Right lobe of liver (tissue), 4 donors: ENCODE measurements around the gene MLST8.

Experiments used
- POLR2A ChIP-seq: fragments of 450-650 bp; IDR thresholded peaks from one replicate; pipeline ENCODE4 v1.6.1; 2017; ENCODE audit warnings: antibody characterized with exemption, mild to moderate bottlenecking
- TF ChIP-seq, protein P1 (sequence below), 4 donors: fragments of 200-600 bp in 3 of 4; fragments of 450-650 bp in 1 of 4; IDR thresholded peaks; one replicate each; pipeline versions ENCODE4 v1.5.1 to v1.8.0; 2016 to 2022; ENCODE audit warnings: antibody characterized with exemption in 4 of 4, mild to moderate bottlenecking in 2 of 4
- donor health status: DM: no; HTN: no; CAD: no.
- donor health status: DM: no; HTN: no; CAD: no.
- donor health status: DM: no; HTN: yes; CAD: no.

DNA sequence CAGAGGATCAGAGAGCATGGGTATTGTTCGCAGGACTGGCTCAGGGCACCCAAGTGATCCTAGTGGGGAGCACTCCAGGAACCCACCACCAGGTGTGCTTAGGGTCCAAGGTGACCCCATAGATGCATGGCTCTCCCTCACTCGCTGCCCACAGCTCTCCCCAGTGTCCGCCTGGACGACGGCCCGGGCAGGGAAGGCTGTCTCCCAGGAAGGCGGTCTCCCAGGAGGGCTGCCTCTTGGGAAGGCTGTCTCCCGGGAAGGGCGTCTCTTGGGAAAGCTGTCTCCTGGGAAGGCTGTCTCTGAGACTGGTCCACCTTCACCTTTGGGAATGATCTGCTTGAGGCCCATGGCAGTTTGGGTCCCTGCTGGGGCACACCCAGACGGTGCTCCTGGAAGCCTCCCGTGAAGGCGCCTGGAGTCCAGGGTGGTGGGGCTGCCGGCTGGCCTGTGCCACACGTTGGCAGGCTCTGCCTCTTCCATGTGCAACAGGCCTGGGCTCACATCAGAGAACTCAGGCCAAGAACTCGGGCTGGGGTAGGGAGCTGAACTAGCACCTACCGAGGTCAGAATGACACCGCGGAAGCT lies 41.1 kb downstream of the MLST8 start:
- TF ChIP-seq, protein P1, sequence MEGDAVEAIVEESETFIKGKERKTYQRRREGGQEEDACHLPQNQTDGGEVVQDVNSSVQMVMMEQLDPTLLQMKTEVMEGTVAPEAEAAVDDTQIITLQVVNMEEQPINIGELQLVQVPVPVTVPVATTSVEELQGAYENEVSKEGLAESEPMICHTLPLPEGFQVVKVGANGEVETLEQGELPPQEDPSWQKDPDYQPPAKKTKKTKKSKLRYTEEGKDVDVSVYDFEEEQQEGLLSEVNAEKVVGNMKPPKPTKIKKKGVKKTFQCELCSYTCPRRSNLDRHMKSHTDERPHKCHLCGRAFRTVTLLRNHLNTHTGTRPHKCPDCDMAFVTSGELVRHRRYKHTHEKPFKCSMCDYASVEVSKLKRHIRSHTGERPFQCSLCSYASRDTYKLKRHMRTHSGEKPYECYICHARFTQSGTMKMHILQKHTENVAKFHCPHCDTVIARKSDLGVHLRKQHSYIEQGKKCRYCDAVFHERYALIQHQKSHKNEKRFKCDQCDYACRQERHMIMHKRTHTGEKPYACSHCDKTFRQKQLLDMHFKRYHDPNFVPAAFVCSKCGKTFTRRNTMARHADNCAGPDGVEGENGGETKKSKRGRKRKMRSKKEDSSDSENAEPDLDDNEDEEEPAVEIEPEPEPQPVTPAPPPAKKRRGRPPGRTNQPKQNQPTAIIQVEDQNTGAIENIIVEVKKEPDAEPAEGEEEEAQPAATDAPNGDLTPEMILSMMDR (IDR thresholded peaks at IDR 0.05), result no peak
- TF ChIP-seq POLR2A, result no peak
